ENCODE results near the gene PRKN. TPM values are rescaled to one million over a fixed set of nuclear protein-coding genes. Genes with fewer than 3 reads are reported as not detected.

PRKN gene
- total RNA-seq, 1 donor from 2014 or later: 4.9 TPM

- H3K4me3 ChIP-seq: peak overlapping the region; percentile 55 to 90
- TF ChIP-seq POLR2A (IDR thresholded peaks at IDR 0.05) (no peak), POLR2AphosphoS5 (IDR thresholded peaks at IDR 0.05; ENCODE audit: insufficient read depth in 1 of 2, low read depth in 1 of 2) (no peak), CTCF (IDR thresholded peaks at IDR 0.05) (no peak)
- peaks cover 11% of the 10 kb centered on the region for H3K4me1 ChIP-seq
- DNase-seq (ENCODE audit: extremely low spot score in 2 of 2): no peak
- no peaks in the 10 kb centered on the region for H3K27me3 ChIP-seq
- H3K36me3 ChIP-seq: no peaks in the 10 kb centered on the region
- H3K27ac ChIP-seq: peak overlapping the region; percentile 84
- H3K9me3 ChIP-seq: no peaks in the 10 kb centered on the region
- intact Hi-C loops (cut with DNase I): no loop called here
Measured at GRCh38 chr6:162726947-162727321, 632 bp downstream of the PRKN start.

GRCh38 chr6:162722633-162723032 lies 4.9 kb downstream of the PRKN start:
- intact Hi-C loops (cut with DNase I): no loop called here

GRCh38 chr6:162722226-162722625 lies 5.3 kb downstream of the PRKN start:
- TF ChIP-seq POLR2A (IDR thresholded peaks at IDR 0.05) (no peak), CTCF (IDR thresholded peaks at IDR 0.05) (no peak), POLR2AphosphoS5 (IDR thresholded peaks at IDR 0.05; ENCODE audit: insufficient read depth in 1 of 2, low read depth in 1 of 2) (no peak)
- H3K4me3 ChIP-seq: no peak overlapping the region
- no peaks in the 10 kb centered on the region for H3K36me3 ChIP-seq
- intact Hi-C loops (cut with DNase I): no loop called here
- DNase-seq (ENCODE audit: extremely low spot score in 2 of 2): no peak
- H3K9me3 ChIP-seq: no peaks in the 10 kb centered on the region
- no peak overlapping the region for H3K27ac ChIP-seq
- no peaks in the 10 kb centered on the region for H3K27me3 ChIP-seq
- H3K4me1 ChIP-seq: peaks cover 5% of the 10 kb centered on the region

More at GRCh38 chr6:162722633-162723032, 4.9 kb downstream of the PRKN start:
- no peak for TF ChIP-seq CTCF (IDR thresholded peaks at IDR 0.05)
- no peak for TF ChIP-seq POLR2A (IDR thresholded peaks at IDR 0.05)
- TF ChIP-seq POLR2AphosphoS5 (IDR thresholded peaks at IDR 0.05; ENCODE audit: insufficient read depth in 1 of 2, low read depth in 1 of 2): no peak
- no peak overlapping the region for H3K4me3 ChIP-seq
- no peak for DNase-seq (ENCODE audit: extremely low spot score in 2 of 2)
- H3K27me3 ChIP-seq: no peaks in the 10 kb centered on the region
- H3K27ac ChIP-seq: no peak overlapping the region
- H3K9me3 ChIP-seq: no peaks in the 10 kb centered on the region
- peaks cover 5% of the 10 kb centered on the region for H3K4me1 ChIP-seq
- no peaks in the 10 kb centered on the region for H3K36me3 ChIP-seq

GRCh38 chr6:162721404-162721687 lies 6.2 kb downstream of the PRKN start:
- intact Hi-C loops (cut with DNase I): no loop called here
- H3K36me3 ChIP-seq: no peaks in the 10 kb centered on the region
- TF ChIP-seq POLR2A (IDR thresholded peaks at IDR 0.05) (no peak), POLR2AphosphoS5 (IDR thresholded peaks at IDR 0.05; ENCODE audit: insufficient read depth in 1 of 2, low read depth in 1 of 2) (no peak)
- no peak overlapping the region for H3K27ac ChIP-seq
- no peak for DNase-seq (ENCODE audit: extremely low spot score in 2 of 2)
- no peaks in the 10 kb centered on the region for H3K9me3 ChIP-seq
- no peak overlapping the region for H3K4me3 ChIP-seq
- no peaks in the 10 kb centered on the region for H3K27me3 ChIP-seq
- no peaks in the 10 kb centered on the region for H3K4me1 ChIP-seq

- intact Hi-C loops (cut with DNase I): no loop called here
- H3K9me3 ChIP-seq: no peaks in the 10 kb centered on the region
- DNase-seq (ENCODE audit: extremely low spot score in 2 of 2): no peak
- TF ChIP-seq POLR2AphosphoS5 (IDR thresholded peaks at IDR 0.05; ENCODE audit: insufficient read depth in 1 of 2, low read depth in 1 of 2) (no peak), POLR2A (IDR thresholded peaks at IDR 0.05) (no peak), CTCF (IDR thresholded peaks at IDR 0.05) (no peak)
- no peak overlapping the region for H3K4me3 ChIP-seq
- H3K36me3 ChIP-seq: no peaks in the 10 kb centered on the region
- H3K27ac ChIP-seq: no peak overlapping the region
- H3K4me1 ChIP-seq: no peaks in the 10 kb centered on the region
- no peaks in the 10 kb centered on the region for H3K27me3 ChIP-seq
Measured at GRCh38 chr6:162719528-162719927, 8.0 kb downstream of the PRKN start.

GRCh38 chr6:162715601-162716000 lies 12.0 kb downstream of the PRKN start:
- TF ChIP-seq POLR2AphosphoS5 (IDR thresholded peaks at IDR 0.05; ENCODE audit: insufficient read depth in 1 of 2, low read depth in 1 of 2) (no peak), CTCF (IDR thresholded peaks at IDR 0.05) (no peak), POLR2A (IDR thresholded peaks at IDR 0.05) (no peak)
- Histone ChIP-seq H3K27ac (no peak overlapping the region), H3K4me3 (no peak overlapping the region), H3K4me1 (no peaks in the 10 kb centered on the region), H3K36me3 (no peaks in the 10 kb centered on the region), H3K27me3 (no peaks in the 10 kb centered on the region), H3K9me3 (no peaks in the 10 kb centered on the region)
- no peak for DNase-seq (ENCODE audit: extremely low spot score in 2 of 2)
- intact Hi-C loops (cut with DNase I): no loop called here
